Measurements from ENCODE around the gene OCEL1.

Gene OCEL1

GRCh38 chr19:17242431-17243208, 16.6 kb downstream of the OCEL1 start:
- no peak for DNase-seq

GRCh38 chr19:17243211-17243829, 17.3 kb downstream of the OCEL1 start:
- DNase-seq = no peak

- no peak for DNase-seq
Measured at GRCh38 chr19:17243830-17244617, 18.0 kb downstream of the OCEL1 start.

- no peak for DNase-seq
Measured at GRCh38 chr19:17244618-17245534, 18.9 kb downstream of the OCEL1 start.

- DNase-seq = no peak
Measured at GRCh38 chr19:17245535-17245984, 19.5 kb downstream of the OCEL1 start, which contains the start of gene NR2F6. NR2F6 (minus strand) TSS chr19:17245919; CDS start chr19:17245220, 699 bp downstream.

- DNase-seq = no peak
Measured at GRCh38 chr19:17246681-17247425, 20.8 kb downstream of the OCEL1 start.

- DNase-seq = no peak
Measured at GRCh38 chr19:17248011-17248776, 22.2 kb downstream of the OCEL1 start.

GRCh38 chr19:17249887-17250548, 24.0 kb downstream of the OCEL1 start:
- no peak for DNase-seq

GRCh38 chr19:17254636-17255035, 28.6 kb downstream of the OCEL1 start:
- DNase-seq = no peak

- no peak for DNase-seq
Measured at GRCh38 chr19:17255150-17255621, 29.2 kb downstream of the OCEL1 start.

- no peak for DNase-seq
Measured at GRCh38 chr19:17256130-17256529, 30.1 kb downstream of the OCEL1 start.

- DNase-seq = no peak
Measured at GRCh38 chr19:17259118-17259780, 33.2 kb downstream of the OCEL1 start.

GRCh38 chr19:17259934-17260333, 33.9 kb downstream of the OCEL1 start:
- DNase-seq = no peak

- no peak for DNase-seq
Measured at GRCh38 chr19:17260842-17261325, 34.9 kb downstream of the OCEL1 start.

- no peak for DNase-seq
Measured at GRCh38 chr19:17262557-17262956, 36.5 kb downstream of the OCEL1 start.

- DNase-seq = no peak
Measured at GRCh38 chr19:17263712-17264640, 38.0 kb downstream of the OCEL1 start.

- DNase-seq = no peak
Measured at GRCh38 chr19:17264641-17264979, 38.6 kb downstream of the OCEL1 start, which contains the start of gene USHBP1. USHBP1 (minus strand) TSS chr19:17264745; CDS start chr19:17264299, 446 bp downstream.

- DNase-seq = no peak
Measured at GRCh38 chr19:17266026-17266425, 40.0 kb downstream of the OCEL1 start.
